ENCODE data around the gene SSBP3.

DNA sequence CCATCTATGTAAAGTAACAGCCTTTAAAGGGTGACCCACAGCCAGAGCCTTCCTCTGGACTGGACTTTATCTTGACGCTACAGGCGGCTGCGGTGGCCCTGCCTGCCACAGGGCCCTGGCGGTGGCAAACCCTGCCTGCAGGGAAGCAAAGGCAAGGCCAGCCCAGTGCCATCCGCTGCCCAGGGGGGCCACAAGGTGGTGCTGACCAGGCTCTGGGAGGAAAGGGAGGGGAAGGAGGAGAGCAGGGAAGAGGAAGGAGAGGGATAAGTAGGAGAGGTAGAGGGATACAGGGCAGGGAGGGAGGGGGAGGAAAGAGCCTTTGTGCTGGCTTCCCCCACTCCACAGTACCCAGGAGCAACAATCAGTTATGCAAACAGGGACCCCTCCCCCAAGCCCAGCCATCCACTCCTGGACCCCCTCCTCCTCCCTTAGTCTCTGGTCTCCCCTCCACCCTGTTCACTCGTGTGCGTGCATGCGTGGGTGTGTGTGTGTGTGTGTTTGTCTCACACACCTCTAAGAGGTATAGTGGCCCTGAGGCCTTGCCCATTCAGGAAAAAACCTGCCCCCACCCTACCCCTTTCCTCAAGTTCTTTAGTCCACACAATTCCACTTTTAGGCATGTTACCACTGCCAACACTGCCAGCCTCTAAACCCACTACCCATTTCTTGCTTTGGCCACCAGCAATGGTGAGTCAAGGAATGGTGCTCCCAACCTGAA is 30.3 kb downstream of the SSBP3 start:
- TF ChIP-seq POLR2A (IDR thresholded peaks at IDR 0.05) (no peak), CTCF (IDR thresholded peaks at IDR 0.05) (no peak), POLR2AphosphoS5 (IDR thresholded peaks at IDR 0.05) (no peak), EP300 (IDR thresholded peaks at IDR 0.05) (no peak)

All from suprapubic skin (tissue), 4 donors.